Daoy (cell line): Measurements from ENCODE around the gene RIT2. TPM values are rescaled to one million over a fixed set of nuclear protein-coding genes. Genes with fewer than 3 reads are reported as not detected.

Experiments used
- DNase-seq: peaks from one replicate; pipeline ENCODE4 v3.0.0-alpha.2; 2015; ENCODE audit warnings: low read depth
- total RNA-seq: library from RNA; depleted of rRNA; stranded (reverse); fragments of >200 nt; shearing (Covaris generic); gene quantifications from 2 replicates; pipeline ENCODE4 v1.2.3, GENCODE V29; 2014; rRNA removed

Gene RIT2
- total RNA-seq: not detected in 2 replicates

DNA sequence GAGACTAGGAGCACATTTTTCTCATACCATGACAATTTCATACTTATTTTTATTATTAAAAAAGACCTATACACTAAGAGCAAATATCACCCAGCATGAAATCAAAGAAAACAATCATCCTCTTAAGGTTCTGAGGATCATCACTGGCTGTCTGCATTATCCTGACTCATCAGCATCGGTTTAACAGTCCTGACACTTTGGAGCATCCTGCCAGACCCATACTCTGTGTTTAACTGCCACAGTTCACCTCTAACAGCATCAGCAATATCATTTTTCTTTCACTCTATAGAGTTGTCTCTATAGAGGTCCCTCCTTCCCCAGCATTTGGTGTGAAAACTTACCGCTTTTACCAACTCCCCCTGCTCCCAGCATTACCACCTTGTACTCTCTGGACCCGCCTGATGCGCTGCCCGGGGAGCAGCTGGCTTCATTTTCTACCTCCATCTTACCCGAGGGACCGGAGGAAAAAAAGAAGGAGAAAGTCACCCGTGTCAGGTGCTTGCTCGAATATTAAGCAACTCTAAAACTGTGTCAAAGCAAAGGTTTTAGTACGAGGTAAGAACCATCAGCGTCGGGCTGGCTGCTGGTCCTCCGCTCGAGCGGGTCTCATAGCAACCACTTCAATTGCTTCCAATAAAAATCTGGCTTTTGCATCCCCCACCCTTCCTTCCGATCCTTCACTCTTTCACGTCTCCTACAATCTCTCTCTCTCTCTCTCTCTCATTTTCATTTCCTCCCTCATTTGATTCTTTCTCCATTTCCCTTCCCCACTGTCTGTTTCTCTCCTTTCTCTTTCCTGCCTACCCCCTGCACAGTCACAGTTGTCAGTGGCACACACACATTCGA lies at the start of gene RIT2:
Gene RIT2, minus strand, starts transcription at position 610 of the 846 bp plus-strand sequence.
- DNase-seq: no peak

DNA sequence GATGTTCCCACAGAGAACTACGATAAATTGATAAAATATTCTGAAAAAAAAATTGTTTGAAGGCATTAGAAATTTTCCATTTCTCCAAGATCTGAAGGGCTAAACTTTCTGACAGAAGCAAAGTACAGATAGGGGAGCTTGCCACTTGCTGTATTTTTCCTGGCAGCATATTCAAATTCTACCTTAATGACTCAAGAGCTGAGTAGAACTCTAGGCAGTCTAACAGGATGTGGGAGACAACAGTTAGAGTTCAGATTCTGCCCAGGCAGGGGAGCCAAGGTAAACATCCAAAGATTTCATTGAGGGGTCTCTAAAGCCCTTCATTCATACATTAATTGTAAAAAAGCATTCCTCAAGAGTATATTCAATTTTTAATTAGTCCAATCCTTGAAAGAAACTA lies 46.0 kb upstream of the RIT2 start:
- DNase-seq: no peak

DNA sequence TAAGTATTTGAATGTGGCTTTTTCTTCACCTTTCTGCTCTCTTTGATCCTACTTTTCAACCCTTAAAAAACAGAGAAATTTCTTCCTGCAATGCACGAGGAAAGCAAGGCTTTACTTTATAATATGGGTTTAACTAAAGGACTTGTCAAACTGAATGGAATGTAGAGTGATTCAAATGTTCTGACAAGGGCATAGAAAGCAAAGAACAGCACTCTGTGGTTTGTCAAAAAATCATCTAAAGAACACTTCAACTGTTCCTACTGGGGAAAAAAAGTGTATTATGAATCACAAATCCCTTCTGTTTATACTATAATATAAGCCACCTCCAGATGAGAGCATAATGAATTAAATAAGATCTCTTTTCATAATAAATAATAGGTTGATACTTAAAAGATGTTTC lies 45.0 kb upstream of the RIT2 start:
- no peak for DNase-seq

DNA sequence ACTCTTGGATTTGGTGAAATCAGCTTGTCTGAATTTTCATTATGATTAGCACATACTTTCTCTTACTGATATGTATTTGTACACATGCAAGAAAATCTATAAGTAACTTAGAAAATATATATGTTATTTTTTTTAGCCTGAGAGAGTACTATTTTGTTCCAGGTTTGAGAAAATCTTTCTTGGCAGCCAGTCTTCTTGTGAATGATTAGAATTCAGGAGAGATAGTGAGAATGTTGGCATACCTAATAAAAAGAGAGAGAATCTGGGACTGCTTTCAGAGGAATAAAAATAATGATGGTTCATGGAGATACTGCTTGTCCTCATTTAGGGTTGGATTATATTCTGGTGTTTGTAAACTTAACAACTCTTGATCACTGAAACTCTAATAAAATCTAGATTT lies 44.4 kb upstream of the RIT2 start:
- no peak for DNase-seq

DNA sequence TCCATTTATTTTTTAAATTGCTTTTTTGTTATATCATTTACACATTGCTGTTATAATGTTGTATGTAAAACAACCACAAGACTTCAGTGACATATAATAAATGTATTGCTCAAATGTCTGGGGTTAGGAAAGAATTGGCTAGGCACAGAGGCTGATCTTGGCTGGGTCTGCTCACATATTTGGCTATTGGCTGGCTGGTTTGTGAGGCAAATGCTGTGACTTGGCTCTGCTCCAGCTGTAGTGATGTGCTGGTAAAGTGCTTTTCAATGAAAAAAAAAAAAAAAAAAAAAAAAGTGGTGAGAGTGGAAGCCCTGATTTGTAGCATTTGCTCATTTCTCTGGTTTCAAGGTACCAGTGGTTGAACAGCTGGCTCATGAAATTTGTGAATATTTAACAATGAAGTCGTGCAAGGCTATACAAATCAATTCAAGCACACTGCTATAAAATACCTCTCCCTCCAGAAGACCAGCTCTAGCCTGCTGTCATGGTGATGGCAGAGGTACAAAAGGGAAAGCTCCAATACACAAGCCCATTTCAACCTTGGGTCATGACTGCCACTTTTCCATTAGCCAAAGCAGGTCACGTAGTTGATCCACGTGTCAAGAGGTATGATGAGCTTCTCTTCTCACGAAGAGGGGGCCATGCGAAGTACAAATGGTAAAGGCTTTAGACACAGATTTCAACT lies 43.7 kb upstream of the RIT2 start:
- no peak for DNase-seq

DNA sequence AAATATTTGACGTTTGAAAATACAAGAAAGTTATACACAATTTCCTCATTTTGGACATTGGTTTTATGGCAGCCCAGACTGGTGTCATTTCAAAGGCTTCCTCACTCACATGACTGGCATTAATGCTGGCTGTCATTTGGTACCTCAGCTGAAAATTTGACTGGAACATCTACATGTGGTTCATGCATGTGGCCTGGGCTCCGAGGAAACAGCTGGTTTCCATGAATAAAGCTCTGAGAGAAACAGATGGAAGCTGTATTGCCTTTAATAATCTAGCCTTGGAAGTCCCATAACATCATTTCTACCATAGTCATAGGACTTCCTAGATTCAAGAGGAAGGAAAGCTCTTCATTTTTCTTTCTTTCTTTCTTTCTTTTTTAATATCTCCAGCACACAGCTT lies 42.9 kb upstream of the RIT2 start:
- no peak for DNase-seq

DNA sequence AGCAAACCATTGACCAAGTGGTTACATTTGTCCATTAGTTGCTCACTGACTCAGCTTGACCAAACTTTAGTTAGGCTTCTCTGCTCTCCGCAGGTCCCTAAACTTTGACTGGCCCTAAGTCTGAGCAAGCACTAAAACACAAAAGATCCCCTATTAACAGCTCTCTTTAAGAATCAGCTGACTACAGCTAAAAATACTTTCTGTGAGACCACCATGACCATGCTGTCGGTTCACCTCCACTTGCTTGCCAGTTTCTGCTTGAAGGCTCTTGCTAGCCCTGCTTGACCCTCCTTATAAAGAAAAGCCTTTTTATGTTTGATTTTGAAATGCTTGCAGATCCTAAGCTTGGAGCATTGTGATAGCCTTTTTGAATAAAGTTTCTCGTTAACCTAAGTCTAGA lies 40.4 kb upstream of the RIT2 start:
- DNase-seq: no peak

DNA sequence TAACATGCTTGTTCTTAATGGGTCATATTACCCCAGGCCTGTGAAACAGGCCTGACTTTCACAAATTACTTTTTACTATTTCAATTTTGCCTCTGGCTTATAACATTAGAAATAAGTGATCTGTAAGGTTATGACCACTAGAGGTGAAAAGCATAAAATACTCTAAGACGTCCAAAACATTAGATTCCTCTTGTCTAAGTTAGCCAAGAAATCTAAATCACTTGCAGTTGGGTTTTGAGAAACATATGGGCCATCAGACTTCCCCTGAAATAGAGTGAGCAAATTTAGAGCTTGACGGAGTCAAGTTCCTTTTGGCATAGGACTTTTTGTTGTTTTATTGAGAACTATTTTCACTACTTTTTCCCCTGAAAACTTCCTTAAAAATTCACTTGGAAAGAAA lies 32.7 kb upstream of the RIT2 start:
- DNase-seq: no peak

DNA sequence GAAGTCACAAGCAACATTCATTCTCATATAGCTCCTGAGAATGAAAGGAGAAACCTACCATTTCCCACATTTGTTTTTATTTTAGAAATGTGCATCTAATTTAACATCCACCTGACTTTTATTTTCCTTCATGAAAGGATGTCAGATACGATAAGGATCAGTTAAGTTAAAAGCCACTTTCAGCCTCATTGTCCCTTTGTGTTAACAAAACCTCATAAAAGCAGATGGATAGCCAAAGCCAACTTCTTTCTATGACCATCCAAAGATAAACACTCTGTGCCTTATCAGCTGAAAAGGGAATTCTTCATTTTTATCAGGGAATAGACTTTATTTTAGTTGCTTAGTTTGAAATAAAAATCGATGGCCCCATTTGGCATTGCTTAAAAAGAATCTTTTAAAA lies 25.7 kb upstream of the RIT2 start:
- no peak for DNase-seq

DNA sequence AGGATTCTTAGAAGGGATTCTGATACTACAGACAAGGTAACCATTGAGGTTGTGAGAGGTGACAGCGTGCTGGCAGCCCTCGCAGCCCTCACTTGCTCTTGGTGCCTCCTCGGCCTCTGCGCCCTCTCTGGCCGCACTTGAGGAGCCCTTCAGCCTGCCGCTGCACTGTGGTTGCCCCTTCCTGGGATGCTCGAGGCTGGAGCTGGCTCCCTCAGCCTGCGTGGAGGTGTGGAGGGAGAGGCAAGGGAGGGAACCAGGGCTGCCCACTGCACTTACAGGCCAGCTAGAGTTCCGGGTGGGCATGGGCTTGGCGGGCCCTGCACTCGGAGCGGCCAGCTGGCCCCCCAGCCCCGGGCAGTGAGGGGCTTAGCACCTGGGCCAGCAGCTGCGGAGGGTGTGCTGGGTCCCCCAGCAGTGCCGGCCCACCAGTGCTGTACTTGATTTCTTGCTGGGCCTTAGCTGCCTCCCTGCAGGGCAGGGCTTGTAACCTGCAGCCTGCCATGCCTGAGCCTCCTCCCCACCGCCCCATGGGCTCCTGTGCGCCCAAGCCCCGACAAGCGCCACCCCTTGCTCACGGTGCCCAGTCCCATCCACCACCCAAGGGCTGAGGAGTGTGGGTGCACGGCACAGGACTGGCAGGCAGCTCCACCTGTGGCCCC lies 23.9 kb upstream of the RIT2 start:
- no peak for DNase-seq

DNA sequence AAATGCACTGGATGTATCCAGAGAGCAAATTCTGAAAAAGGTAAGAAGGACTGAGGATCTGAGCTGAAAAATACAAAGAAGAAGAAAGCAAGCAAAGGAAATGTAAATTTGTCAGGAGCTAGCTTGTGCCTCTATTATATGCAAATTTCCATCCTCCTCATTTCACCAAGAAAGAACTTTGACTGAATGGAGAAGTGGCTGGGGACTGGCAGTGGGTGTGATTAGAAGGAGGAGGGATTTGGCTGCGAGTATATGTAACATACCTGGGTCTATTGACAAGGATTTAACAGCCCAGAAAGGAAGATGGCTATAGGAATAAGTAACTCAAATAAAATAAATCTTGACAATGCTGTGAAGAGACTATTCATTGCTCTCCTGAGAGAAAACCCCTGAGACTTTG lies 19.4 kb upstream of the RIT2 start:
- no peak for DNase-seq

DNA sequence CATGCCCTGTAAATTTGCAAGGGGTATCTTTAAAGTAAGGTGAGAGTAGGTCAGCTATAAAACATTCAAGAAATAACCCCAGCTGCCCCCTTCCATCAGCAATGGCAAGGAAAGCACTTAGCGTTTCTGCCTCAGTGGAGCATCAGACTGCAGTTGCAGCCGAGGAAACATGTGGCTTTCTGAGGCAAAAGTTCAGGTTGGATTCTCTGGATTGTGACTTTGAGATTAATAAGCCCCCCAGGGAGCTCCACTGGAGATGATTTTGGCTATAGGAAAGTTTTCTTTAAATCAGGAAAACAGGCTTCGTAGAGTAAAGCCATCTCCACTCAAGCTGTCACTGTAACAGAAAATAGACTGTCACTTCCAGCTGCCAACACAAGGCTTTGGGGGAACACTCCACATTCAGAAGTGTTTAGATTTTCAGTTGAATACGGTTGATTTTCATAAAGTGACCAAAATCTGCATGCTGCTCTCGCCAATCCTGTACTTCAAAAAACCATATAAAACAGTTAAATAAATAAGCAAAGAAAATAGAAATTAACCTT lies 15.3 kb upstream of the RIT2 start:
- no peak for DNase-seq

DNA sequence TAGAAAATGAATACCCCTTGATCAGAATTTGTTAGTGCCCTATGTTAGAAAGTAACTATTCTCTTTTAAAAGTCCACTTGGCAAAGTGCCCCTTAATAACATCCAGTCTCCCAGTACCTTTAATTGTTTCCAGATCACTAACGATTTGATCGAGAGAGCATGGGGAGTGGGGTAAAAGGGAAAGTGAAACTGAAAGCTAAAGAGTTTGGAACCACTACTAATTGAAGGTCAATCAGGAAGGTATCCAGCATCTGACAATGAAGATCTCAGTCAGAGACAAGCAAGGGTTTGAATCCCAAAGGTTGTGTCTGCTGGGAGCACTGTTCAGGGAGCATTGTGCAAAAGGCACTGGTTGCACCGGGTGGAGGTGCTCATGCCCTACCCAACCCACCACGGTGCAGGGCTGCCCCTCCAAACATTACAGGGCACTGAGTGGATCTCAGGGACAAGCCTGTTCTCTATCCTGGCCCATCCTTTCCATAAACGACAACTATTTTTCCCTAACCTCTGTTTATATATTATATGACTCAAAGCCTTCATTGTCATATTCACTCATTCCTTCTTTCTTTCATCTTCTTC lies 14.6 kb upstream of the RIT2 start:
- DNase-seq: no peak

DNA sequence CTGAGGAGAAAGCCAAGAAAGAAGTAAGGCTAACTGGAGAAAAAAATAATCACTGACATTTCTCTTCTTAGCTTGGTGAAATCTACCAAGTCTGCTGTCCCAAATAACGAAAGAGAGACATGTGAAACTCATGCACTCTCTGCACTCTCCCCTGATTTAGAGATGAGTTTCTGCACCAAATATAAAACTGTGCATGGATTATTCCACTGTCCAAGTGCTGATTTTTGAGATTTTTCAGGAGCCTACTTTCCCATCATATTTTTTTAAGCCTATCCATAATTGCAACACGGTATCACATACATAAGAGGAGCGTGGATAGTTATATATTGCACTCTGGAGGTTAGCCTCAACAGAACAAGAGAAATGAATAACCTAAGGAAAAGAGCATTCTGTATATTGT lies 10.0 kb upstream of the RIT2 start:
- no peak for DNase-seq

DNA sequence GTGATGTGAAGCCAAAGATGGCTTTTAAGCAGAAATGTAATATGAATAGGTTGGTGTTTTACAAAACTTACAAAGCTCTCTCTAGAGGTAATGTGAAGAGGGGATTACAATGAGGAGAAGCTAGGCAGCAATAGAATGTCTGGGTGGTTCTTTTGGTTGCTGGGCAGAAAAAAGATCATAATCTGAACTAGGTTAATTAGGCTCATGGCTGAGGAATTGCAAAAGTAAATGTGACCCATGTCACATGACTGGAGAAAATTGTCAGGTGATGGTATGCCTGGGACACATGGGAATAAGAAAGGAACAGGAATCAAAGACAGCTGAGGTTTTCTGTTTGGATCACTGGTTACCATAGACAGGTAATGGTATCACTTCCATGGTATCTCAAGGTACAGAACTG lies 7.5 kb upstream of the RIT2 start:
- no peak for DNase-seq

DNA sequence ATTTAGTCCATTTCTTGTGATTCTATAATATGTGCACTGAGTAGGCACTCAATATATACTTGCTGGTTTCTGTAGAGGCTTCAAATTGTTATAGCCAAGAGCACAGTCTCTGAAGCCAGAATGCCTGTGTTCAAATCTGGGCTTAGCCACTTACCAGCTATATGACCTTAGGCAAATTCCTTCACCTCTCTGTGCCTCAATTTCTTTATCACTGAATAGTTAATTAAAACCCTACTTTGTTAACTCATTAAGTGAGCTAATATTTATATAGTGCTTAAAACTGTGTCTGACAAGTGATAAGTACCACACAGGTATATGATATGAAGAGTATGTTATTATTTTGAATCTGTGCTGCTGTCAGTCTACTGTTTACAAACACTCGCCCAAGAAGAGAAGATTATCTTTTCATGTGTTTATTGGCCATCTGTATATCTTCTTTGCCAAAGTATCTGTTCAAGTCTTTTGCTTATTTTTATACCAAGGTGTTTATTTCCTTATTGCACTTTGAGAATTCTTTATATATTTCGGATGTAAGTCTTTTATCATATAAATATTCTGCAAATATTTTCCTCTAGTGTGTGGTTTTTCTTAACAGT lies 1.3 kb upstream of the RIT2 start:
- DNase-seq: no peak

DNA sequence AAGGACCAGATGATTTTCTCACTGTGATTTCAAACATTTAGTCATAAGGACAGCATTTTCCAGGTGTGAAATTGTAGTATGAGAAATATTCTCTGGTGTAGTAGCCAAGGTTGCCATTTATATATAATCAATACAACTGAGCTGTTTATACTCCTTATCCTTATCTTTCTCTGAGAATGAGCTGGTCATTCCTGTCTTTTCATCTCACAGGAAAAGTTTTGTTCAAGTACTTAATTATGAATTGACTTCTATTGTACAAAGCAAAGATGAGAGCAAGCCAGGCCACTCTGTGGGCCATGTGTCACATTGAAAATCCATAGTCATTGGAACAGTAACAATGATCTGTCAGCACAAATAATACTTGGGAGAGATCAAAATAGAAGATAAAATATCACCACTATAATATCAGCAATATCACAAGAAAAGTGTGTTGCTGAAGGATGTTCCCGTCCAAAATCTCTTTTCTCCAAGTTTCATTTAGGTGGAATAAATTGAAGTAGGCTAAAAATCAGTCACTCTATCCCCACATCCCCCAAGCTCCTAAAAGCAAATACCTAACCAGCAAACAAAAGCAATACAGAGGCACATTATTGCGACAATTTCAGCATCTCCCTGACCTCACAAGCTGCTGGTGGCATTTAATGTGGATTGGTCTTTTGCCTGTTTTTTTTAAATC lies 2.1 kb downstream of the RIT2 start:
- DNase-seq: no peak

DNA sequence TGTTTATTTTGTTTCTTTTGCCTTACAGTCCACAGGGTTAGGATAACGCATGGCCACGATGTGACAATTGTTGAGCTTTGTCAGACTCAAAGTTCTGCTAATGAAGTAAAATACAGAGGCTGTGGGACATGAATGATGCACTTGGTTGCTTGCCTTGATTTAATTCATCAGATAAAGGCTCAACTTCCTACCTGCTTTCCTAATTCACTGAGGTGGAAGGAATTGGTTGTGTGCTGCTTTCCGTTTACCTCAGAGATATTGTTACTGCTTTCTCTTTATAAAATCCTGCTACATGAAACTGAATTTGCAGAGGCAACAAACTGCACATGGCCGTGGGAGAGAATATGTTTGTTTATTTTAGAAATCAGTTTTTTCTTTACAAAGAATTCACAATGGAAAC lies 6.6 kb downstream of the RIT2 start:
- no peak for DNase-seq

DNA sequence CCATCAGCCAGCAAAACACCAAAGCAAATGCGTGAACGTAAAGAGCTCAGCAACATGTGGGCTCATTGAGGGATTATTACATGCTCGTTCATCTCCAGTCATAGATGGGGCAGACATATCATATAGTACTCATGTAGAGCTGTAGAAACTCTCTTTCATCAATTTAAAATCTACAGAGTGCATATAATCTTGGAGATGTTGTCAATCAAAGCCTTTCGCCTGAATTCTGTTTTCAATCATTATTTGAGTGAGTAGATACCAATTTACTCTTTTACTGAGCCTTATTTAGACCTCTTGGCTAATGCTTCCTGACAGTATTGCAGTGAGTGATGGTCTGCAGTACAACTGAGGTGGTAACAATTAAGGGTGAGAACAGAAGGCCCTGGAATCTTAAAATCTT lies 7.0 kb downstream of the RIT2 start:
- no peak for DNase-seq

DNA sequence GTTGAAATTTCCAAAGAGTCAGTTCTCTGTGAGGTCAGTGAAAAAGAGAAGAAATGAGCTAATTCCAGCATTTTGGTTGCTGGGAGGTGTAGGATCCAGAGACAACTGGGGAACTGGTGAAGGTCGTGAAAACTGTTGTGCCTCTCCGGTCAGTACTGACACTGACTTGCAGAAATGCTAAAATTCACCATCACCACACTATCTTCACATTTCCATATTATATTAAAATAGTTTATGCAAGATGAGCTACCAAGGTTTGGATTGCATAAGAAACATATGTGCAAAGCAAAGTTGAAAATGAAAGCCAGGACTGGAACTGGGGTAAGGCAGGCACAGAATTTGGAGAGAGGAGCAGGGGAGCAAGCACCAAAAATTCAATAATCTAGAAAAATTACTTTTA lies 21.8 kb downstream of the RIT2 start:
- DNase-seq: no peak

DNA sequence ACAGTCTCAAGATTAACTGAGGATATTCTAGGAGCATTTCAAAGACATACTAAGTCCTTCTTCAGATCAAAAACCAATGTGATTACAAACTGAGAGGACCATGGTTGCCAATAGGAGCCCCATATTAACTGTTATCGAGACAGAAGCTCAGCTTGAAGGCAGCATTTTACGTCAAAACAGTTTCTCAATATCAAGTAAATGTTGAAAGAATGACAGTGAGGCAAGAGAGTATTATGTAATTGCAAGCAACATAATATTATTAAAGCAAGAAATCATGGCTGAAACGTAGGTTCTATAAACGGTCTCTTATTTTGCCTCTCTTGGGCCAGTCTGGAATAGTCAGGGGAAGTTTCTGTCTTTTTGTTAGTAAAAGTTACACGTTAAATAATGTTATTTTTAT lies 22.9 kb downstream of the RIT2 start:
- no peak for DNase-seq
